HG02610 (cell line): ENCODE data around the gene FDPS.

Experiments used
- ATAC-seq: cut with Tn5 transposase; IDR thresholded peaks from one replicate; pipeline ENCODE4 v1.9.1; 2021; ENCODE audit warnings: mild to moderate bottlenecking, moderate library complexity; ENCODE audit not compliant: unreplicated experiment

FDPS gene

DNA sequence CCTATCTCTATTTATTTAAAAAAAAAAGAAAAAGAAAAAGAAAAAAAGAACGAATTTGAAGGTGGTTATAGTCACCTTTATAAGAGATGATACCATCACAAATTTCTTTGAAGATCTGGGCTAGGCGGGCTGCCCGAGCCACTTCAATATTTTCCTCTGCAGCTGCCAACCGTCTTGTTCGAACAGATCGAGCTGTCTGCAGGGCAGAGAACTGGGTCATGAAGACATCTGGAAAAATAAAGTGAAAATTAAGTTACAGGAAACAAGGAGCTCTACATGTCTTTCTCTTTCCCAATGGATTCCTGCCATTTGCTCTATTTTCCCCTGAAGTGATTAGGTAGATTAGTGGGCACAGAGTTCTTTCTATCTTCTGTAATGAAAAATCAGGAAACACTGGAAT is 44.0 kb downstream of the FDPS start:
- ATAC-seq, result no peak

- ATAC-seq, result no peak
Observed at GRCh38 chr1:155360051-155360450, 51.4 kb downstream of the FDPS start.
